WTC11 (cell line): ENCODE measurements around the gene C3orf62. TPM values are rescaled to one million over a fixed set of nuclear protein-coding genes. Genes with fewer than 3 reads are reported as not detected.

Experiments used
- ATAC-seq: fragments of 200-7000 bp; cut with Tn5 transposase; 2 replicates; pipeline ENCODE4 v1.10.0; 2021; ENCODE audit warnings: mild to moderate bottlenecking, moderate library complexity
- CTCF ChIA-PET: fragments of 300-600 bp; sonication (Branson Sonifier 250); formaldehyde crosslinking; loops from one replicate; lab custom pipeline; 2021; ENCODE audit warnings: antibody characterized with exemption; lab: Charles Lee
- POLR2A ChIA-PET: fragments of 350-600 bp; sonication (Branson Sonifier 250); formaldehyde crosslinking; loops from one replicate; lab custom pipeline; 2021; ENCODE audit warnings: antibody characterized with exemption; lab: Charles Lee
- DNase-seq: peaks from one replicate; pipeline ENCODE4 v3.0.0; 2021; ENCODE audit warnings: low spot score
- H3K27ac Mint-ChIP-seq: 2 replicates; pipeline ENCODE4 v1.8.0; 2021; ENCODE audit warnings: mixed read lengths
- H3K27me3 Mint-ChIP-seq: 2 replicates; pipeline ENCODE4 v1.8.0; 2021; ENCODE audit warnings: low read depth, mild to moderate bottlenecking, moderate library complexity, mixed read lengths
- H3K36me3 Mint-ChIP-seq: 2 replicates; pipeline ENCODE4 v1.8.0; 2021; ENCODE audit warnings: mixed read lengths
- H3K4me1 Mint-ChIP-seq: 2 replicates; pipeline ENCODE4 v1.8.0; 2022; ENCODE audit warnings: mixed read lengths
- H3K4me3 Mint-ChIP-seq: 2 replicates; pipeline ENCODE4 v1.8.0; 2021; ENCODE audit warnings: mild to moderate bottlenecking, moderate library complexity, mixed read lengths
- H3K9me3 Mint-ChIP-seq: 2 replicates; pipeline ENCODE4 v1.8.0; 2021; ENCODE audit warnings: mixed read lengths
- CDX4 ChIP-seq: fragments of 250-450 bp; sonication (Bioruptor Pico); IDR thresholded peaks from 2 replicates; pipeline ENCODE4 v1.9.0; 2021; ENCODE audit warnings: moderate library complexity, mild to moderate bottlenecking, inconsistent platforms, borderline replicate concordance
- CTCF ChIP-seq: fragments of 200-600 bp; IDR thresholded peaks from 2 replicates; pipeline ENCODE4 v1.8.0; 2022; ENCODE audit warnings: antibody characterized with exemption
- E2F5 ChIP-seq: sonication (generic); formaldehyde crosslinking; IDR thresholded peaks from 2 replicates; pipeline ENCODE4 v1.8.1; 2022; ENCODE audit warnings: mild to moderate bottlenecking, moderate library complexity, missing genetic modification reagents
- FOXP1 ChIP-seq: sonication (generic); formaldehyde crosslinking; IDR thresholded peaks from 2 replicates; pipeline ENCODE4 v1.8.0; 2022; ENCODE audit warnings: missing genetic modification reagents, mild to moderate bottlenecking, moderate library complexity, borderline replicate concordance
- FOXP4 ChIP-seq: sonication (generic); formaldehyde crosslinking; IDR thresholded peaks from 2 replicates; pipeline ENCODE4 v1.8.0; 2022; ENCODE audit warnings: mild to moderate bottlenecking, missing genetic modification reagents
- GABPB1 ChIP-seq: sonication (generic); formaldehyde crosslinking; IDR thresholded peaks from 2 replicates; pipeline ENCODE4 v1.8.1; 2023; ENCODE audit warnings: mild to moderate bottlenecking, missing genetic modification reagents
- GRHL2 ChIP-seq: fragments of 250-450 bp; sonication (Bioruptor Pico); IDR thresholded peaks from 2 replicates; pipeline ENCODE4 v1.8.0; 2022; ENCODE audit warnings: mild to moderate bottlenecking, moderate library complexity; ENCODE audit not compliant: insufficient replicate concordance, severe bottlenecking
- IRF1 ChIP-seq: sonication (generic); formaldehyde crosslinking; IDR thresholded peaks from 2 replicates; pipeline ENCODE4 v1.8.0; 2023; ENCODE audit warnings: missing genetic modification reagents
- NFYB ChIP-seq: sonication (generic); formaldehyde crosslinking; conservative IDR thresholded peaks from 2 replicates; pipeline ENCODE4 v1.8.0; 2022; ENCODE audit warnings: low read depth, missing genetic modification reagents
- NR3C1 ChIP-seq: sonication (generic); formaldehyde crosslinking; conservative IDR thresholded peaks from 2 replicates; pipeline ENCODE4 v1.8.1; 2023; ENCODE audit warnings: low read depth, mild to moderate bottlenecking, missing genetic modification reagents
- PRRX2 ChIP-seq: fragments of 250-450 bp; sonication (Bioruptor Pico); IDR thresholded peaks from 2 replicates; pipeline ENCODE4 v1.8.0; 2021; ENCODE audit warnings: mild to moderate bottlenecking
- RORB ChIP-seq: fragments of 250-450 bp; sonication (Bioruptor Pico); IDR thresholded peaks from 2 replicates; pipeline ENCODE4 v1.9.0; 2021; ENCODE audit warnings: mild to moderate bottlenecking
- STAT6 ChIP-seq: sonication (generic); formaldehyde crosslinking; conservative IDR thresholded peaks from 2 replicates; pipeline ENCODE4 v1.8.1; 2023; ENCODE audit warnings: mild to moderate bottlenecking, low read depth, missing genetic modification reagents, moderate library complexity
- TCF7 ChIP-seq: sonication (generic); formaldehyde crosslinking; IDR thresholded peaks from 2 replicates; pipeline ENCODE4 v1.8.0; 2022; ENCODE audit warnings: mild to moderate bottlenecking, low read depth, missing genetic modification reagents, moderate library complexity
- TEAD1 ChIP-seq: sonication (generic); formaldehyde crosslinking; IDR thresholded peaks from 2 replicates; pipeline ENCODE4 v1.8.0; 2022; ENCODE audit warnings: mild to moderate bottlenecking, missing genetic modification reagents
- ZMAT4 ChIP-seq: fragments of 250-450 bp; sonication (Bioruptor Pico); IDR thresholded peaks from 2 replicates; pipeline ENCODE4 v1.9.0; 2021; ENCODE audit warnings: mild to moderate bottlenecking
- ZNF138 ChIP-seq: sonication (generic); formaldehyde crosslinking; conservative IDR thresholded peaks from 2 replicates; pipeline ENCODE4 v1.8.1; 2022; ENCODE audit warnings: mild to moderate bottlenecking, moderate library complexity, missing genetic modification reagents
- ZNF396 ChIP-seq: fragments of 250-450 bp; sonication (Bioruptor Pico); IDR thresholded peaks from 2 replicates; pipeline ENCODE4 v1.8.0; 2021; ENCODE audit warnings: mild to moderate bottlenecking, moderate library complexity, borderline replicate concordance
- ZNF416 ChIP-seq: fragments of 250-450 bp; sonication (Bioruptor Pico); IDR thresholded peaks from 2 replicates; pipeline ENCODE4 v1.9.0; 2021; ENCODE audit warnings: mild to moderate bottlenecking, inconsistent platforms
- total RNA-seq: library from RNA; stranded (reverse); gene quantifications from 3 replicates; pipeline ENCODE4 v1.2.3, GENCODE V29; 2021

C3orf62 gene
- total RNA-seq, 1 experiment from 2014 or later: 2.1 TPM

GRCh38 chr3:49324768-49325167 is 47.7 kb upstream of the C3orf62 start (continued):
- TF ChIP-seq CDX4: no peak

GRCh38 chr3:49316696-49317457 is 39.8 kb upstream of the C3orf62 start:
- ChIA-PET POLR2A (interaction anchor here (0.7 kb wide), 1 partner anchor 78 kb away, joined by 4 read pairs; no protein-coding TSS in a partner anchor), CTCF (interaction anchor here (1.0 kb wide), 1 partner anchor 355 kb away, joined by 4 read pairs; no protein-coding TSS in a partner anchor)
- Mint-ChIP-seq H3K9me3 (no peaks in the 10 kb centered on the region), H3K27ac (no peak overlapping the region), H3K4me1 (no peaks in the 10 kb centered on the region), H3K4me3 (no peak overlapping the region), H3K27me3 (no peaks in the 10 kb centered on the region), H3K36me3 (peaks cover 14% of the 10 kb centered on the region)
- no peak for DNase-seq
- TF ChIP-seq NFYB (CRISPR knock-in tag): no peak
- no peak for TF ChIP-seq RORB (CRISPR knock-in tag)
- no peak for TF ChIP-seq ZNF416 (CRISPR knock-in tag)
- no peak for TF ChIP-seq ZNF138
- TF ChIP-seq CTCF: no peak
- no peak for TF ChIP-seq TCF7
- TF ChIP-seq PRRX2: no peak
- TF ChIP-seq STAT6 (CRISPR knock-in tag): no peak
- no peak for TF ChIP-seq ZMAT4 (CRISPR knock-in tag)
- no peak for TF ChIP-seq E2F5 (CRISPR knock-in tag)
- TF ChIP-seq ZNF396 (CRISPR knock-in tag): no peak
- no peak for TF ChIP-seq GABPB1
- TF ChIP-seq FOXP4: no peak
- no peak for TF ChIP-seq NR3C1 (CRISPR knock-in tag)
- TF ChIP-seq FOXP1 (CRISPR knock-in tag): no peak
- TF ChIP-seq TEAD1 (CRISPR knock-in tag): no peak
- TF ChIP-seq GRHL2 (CRISPR knock-in tag): no peak
- TF ChIP-seq IRF1: no peak
- no peak for ATAC-seq
